ENCODE data around the gene SYNE1. TPM values are rescaled to one million over a fixed set of nuclear protein-coding genes. Genes with fewer than 3 reads are reported as not detected.
A peak's percentile ranks its signal among the peaks of the same experiment; 100 is the strongest.

Gene SYNE1
- total RNA-seq, 4 donors from 2014 or later = 7.4 to 66.4 (median 20.7) TPM

- Histone ChIP-seq H3K27me3 (no peaks in the 10 kb centered on the region), H3K36me3 (no peaks in the 10 kb centered on the region), H3K9me3 (no peaks in the 10 kb centered on the region), H3K4me1 (peaks cover 0 to 29% (median 2%) of the 10 kb centered on the region in 3 donors), H3K27ac (peak overlapping the region; percentile 70 to 94 (median 88)), H3K4me3 (peak overlapping the region; percentile 21 to 69 (median 48))
- WGBS, 2 donors = 12 to 17% methylated on average over 5 of the region's 5 CpGs
- no peak for DNase-seq
- TF ChIP-seq POLR2A (IDR thresholded peaks at IDR 0.05) (no peak), CTCF (IDR thresholded peaks at IDR 0.05) (peak in 1 of 6 experiments; percentile 7)
- intact Hi-C loops (cut with DNase I) = no loop called here
Observed at GRCh38 chr6:152380351-152380767, 256.8 kb downstream of the SYNE1 start.

DNA sequence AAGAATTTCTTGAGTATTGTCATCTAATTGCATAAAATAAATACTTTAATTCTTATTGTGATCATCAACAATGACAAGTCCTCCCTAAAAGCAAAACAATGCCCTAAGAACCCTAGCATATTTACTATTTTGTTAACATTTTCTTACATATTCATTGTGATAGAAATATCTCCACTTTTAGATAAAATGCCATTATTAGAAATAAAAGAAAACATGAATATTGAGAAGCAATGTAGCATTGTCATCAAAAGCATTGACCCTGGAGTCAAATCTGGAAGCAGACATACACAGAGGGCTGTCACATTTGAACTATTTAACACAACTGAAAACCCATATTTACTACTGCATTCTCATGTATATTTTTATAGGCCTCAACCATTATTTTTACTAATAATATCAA, 257.7 kb downstream of the SYNE1 start:
- H3K9me3 ChIP-seq = no peaks in the 10 kb centered on the region
- H3K4me1 ChIP-seq = peaks cover 0 to 29% (median 2%) of the 10 kb centered on the region in 3 donors
- intact Hi-C loops (cut with DNase I) = no loop called here
- TF ChIP-seq POLR2A (IDR thresholded peaks at IDR 0.05) (no peak), CTCF (IDR thresholded peaks at IDR 0.05) (no peak)
- DNase-seq = no peak
- peak overlapping the region; percentile 70 to 94 (median 88) for H3K27ac ChIP-seq
- H3K4me3 ChIP-seq = peak overlapping the region in 3 of 4 donors; percentile 44 to 69 (median 51)
- H3K27me3 ChIP-seq = no peaks in the 10 kb centered on the region
- H3K36me3 ChIP-seq = no peaks in the 10 kb centered on the region

- DNase-seq = no peak
- intact Hi-C loops (cut with DNase I) = no loop called here
- Histone ChIP-seq H3K4me3 (peak overlapping the region in 2 of 4 donors; percentile 12 to 31), H3K4me1 (peaks cover 0 to 29% (median 2%) of the 10 kb centered on the region in 3 donors), H3K27ac (peak overlapping the region in 3 of 4 donors; percentile 74 to 88 (median 87)), H3K9me3 (no peaks in the 10 kb centered on the region), H3K36me3 (no peaks in the 10 kb centered on the region), H3K27me3 (no peaks in the 10 kb centered on the region)
- 55 to 83% methylated on average over 4 of the region's 4 CpGs for WGBS, 2 donors
- no peak for TF ChIP-seq POLR2A (IDR thresholded peaks at IDR 0.05)
Observed at GRCh38 chr6:152378169-152378568, 259.0 kb downstream of the SYNE1 start.

- peaks cover 0 to 13% (median 2%) of the 10 kb centered on the region in 3 donors for H3K4me1 ChIP-seq
- no peak for DNase-seq
- no peak for TF ChIP-seq CTCF (IDR thresholded peaks at IDR 0.05)
- TF ChIP-seq POLR2A (IDR thresholded peaks at IDR 0.05) = no peak
- WGBS, 2 donors = 91 to 98% methylated on average over 6 of the region's 6 CpGs
- H3K9me3 ChIP-seq = no peaks in the 10 kb centered on the region
- H3K27me3 ChIP-seq = no peaks in the 10 kb centered on the region
- intact Hi-C loops (cut with DNase I) = no loop called here
- no peak overlapping the region for H3K4me3 ChIP-seq
- H3K36me3 ChIP-seq = peaks cover 0 to 9% (median 0%) of the 10 kb centered on the region in 3 donors
- no peak overlapping the region for H3K27ac ChIP-seq
Observed at GRCh38 chr6:152375197-152375596, 262.0 kb downstream of the SYNE1 start.

DNA sequence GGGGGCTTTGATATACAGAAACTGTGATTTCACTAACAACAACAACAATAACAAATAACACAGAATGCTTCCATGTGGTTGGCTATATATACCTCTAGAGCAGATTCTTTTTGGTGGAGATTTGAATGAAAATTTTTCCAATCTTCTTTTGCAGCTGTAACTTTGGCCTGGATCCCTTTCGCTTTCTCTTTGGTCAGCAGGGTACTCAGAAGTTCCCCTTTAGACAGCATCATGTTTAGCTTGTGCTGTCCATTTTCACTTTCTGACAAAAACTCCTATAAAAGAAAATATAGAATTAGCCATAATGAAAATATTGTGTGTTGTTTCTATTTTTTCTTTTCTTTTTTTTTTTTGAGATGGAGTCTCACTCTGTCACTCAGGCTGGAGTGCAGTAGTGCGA, 264.2 kb downstream of the SYNE1 start:
- peaks cover 0 to 9% (median 0%) of the 10 kb centered on the region in 3 donors for H3K36me3 ChIP-seq
- TF ChIP-seq CTCF (IDR thresholded peaks at IDR 0.05) (no peak), POLR2A (IDR thresholded peaks at IDR 0.05) (no peak)
- WGBS, 2 donors = 94 to 95% methylated on average over 2 of the region's 2 CpGs
- DNase-seq = no peak
- H3K27me3 ChIP-seq = no peaks in the 10 kb centered on the region
- H3K9me3 ChIP-seq = no peaks in the 10 kb centered on the region
- no peak overlapping the region for H3K27ac ChIP-seq
- H3K4me1 ChIP-seq = peaks cover 0 to 12% (median 0%) of the 10 kb centered on the region in 3 donors
- intact Hi-C loops (cut with DNase I) = no loop called here
- H3K4me3 ChIP-seq = no peak overlapping the region

DNA sequence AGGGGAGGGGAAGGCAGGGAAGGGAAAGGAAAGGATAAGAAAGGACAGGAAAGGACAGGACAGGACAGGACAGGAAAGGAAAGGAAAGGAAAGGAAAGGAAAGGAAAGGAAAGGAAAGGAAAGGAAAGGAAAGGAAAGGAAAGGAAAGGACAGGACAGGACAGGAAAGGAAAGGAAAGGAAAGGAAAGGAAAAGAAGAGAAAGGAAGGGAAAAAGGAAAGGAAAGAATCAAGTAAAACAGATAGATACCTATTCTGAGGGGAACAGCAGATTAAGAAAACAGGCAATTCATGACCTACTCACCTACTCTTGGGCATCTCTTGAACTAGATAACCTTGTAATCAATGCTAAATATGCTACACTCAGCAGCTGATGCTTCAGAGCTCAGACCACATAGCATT, 265.4 kb downstream of the SYNE1 start:
- Histone ChIP-seq H3K36me3 (peaks cover 0 to 9% (median 0%) of the 10 kb centered on the region in 3 donors), H3K27ac (no peak overlapping the region), H3K9me3 (no peaks in the 10 kb centered on the region), H3K27me3 (no peaks in the 10 kb centered on the region), H3K4me3 (no peak overlapping the region), H3K4me1 (peaks cover 0 to 9% (median 0%) of the 10 kb centered on the region in 3 donors)
- intact Hi-C loops (cut with DNase I) = no loop called here
- TF ChIP-seq POLR2A (IDR thresholded peaks at IDR 0.05) = no peak
- TF ChIP-seq CTCF (IDR thresholded peaks at IDR 0.05) = no peak
- DNase-seq = no peak
